ENCODE data around the gene CSNK1G1.

DNA sequence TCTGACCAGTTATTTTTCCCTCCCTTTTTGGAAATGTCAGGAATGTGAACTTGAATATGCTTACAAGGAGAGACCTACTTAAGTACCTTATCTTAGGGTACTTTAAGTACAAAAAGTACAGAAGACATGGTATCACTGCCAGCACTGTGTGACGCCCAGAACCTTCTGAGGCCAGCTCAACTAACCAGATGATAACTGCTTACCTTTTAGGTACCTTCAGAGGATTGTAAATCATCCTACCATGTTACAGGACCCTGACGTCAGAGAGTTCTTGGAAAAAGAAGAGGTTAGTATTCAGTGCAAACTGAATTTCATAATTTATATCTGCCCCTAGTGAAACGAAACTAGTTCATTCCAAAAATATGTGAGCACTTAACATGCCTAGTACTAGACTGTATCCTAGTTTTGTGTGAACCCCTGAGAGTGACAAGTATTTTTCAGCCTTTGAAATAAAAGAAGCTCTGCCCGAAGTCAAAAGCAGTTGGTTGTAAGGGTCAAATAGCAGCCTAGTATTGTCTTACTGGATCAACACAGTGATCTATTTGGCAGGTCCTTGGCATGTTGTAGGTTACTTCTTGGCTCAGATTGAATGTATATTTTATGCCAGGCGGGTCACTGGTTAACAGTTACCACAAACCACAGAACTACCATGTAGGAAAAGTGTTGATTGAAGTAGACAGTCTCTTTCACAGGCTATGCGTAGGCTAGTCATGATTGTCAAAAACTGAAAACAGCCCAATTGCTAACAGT lies 228.3 kb downstream of the CSNK1G1 start:
- TF ChIP-seq POLR2A (IDR thresholded peaks at IDR 0.05) (no peak), CTCF (IDR thresholded peaks at IDR 0.05) (no peak)
